Fibroblast of villous mesenchyme (primary cell): ENCODE results near the gene FOXL2. TPM values are rescaled to one million over a fixed set of nuclear protein-coding genes. Genes with fewer than 3 reads are reported as not detected.
"Not testable (repeated sequence)": the region's sequence is repeated elsewhere in the genome, so short reads cannot be mapped to it uniquely, and the experiment has no call there.

Experiments used
- DNase-seq: peaks from one replicate; pipeline ENCODE4 v3.0.0-alpha.2; 2010; ENCODE audit warnings: low read depth
- H3K4me3 ChIP-seq: 2 replicates; pipeline ENCODE4 v1.5.1; 2011; ENCODE audit warnings: low read depth, mild to moderate bottlenecking, low read length
- total RNA-seq: library from RNA; depleted of rRNA; stranded (reverse); fragments of >200 nt; gene quantifications from 2 replicates; pipeline ENCODE4 v1.2.3, GENCODE V29; 2012
- TF ChIP-seq, protein P1 (sequence below): IDR thresholded peaks from 2 replicates; pipeline ENCODE4 v1.5.1; 2012; ENCODE audit warnings: low read depth, mild to moderate bottlenecking, low read length; ENCODE audit not compliant: insufficient read depth

The FOXL2 gene
- total RNA-seq, 1 donor: 49.7 TPM

DNA sequence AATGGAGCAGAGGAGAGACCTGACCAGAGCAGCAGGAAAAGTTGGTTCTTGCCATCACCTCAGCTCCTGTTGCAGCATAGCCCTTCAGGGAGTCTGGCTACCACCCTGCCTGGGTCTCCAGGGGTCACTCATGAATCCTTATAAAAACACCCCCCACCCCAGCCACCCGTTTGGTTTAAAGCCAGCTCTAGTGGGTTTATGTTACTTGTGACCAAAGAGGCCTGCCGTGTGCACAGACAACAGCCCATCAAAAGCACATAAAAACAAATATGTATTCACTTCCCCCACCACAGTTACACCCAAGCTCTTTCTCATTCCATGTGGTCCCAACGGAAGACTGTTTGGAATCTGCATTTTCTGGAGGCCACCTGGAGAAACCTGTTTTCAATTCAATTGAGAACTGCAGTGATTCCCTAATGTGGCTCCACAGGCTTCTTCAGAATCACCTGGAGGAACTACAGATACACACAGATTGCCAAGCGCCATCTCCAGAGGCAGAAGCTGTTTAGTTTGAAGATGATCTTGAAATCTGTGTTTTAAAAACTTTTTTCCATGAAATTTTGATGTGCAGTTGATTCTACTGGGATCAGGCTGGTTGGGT lies 13.8 kb downstream of the FOXL2 start:
- no peak for DNase-seq
- no peak overlapping the region for H3K4me3 ChIP-seq
- TF ChIP-seq, protein P1, sequence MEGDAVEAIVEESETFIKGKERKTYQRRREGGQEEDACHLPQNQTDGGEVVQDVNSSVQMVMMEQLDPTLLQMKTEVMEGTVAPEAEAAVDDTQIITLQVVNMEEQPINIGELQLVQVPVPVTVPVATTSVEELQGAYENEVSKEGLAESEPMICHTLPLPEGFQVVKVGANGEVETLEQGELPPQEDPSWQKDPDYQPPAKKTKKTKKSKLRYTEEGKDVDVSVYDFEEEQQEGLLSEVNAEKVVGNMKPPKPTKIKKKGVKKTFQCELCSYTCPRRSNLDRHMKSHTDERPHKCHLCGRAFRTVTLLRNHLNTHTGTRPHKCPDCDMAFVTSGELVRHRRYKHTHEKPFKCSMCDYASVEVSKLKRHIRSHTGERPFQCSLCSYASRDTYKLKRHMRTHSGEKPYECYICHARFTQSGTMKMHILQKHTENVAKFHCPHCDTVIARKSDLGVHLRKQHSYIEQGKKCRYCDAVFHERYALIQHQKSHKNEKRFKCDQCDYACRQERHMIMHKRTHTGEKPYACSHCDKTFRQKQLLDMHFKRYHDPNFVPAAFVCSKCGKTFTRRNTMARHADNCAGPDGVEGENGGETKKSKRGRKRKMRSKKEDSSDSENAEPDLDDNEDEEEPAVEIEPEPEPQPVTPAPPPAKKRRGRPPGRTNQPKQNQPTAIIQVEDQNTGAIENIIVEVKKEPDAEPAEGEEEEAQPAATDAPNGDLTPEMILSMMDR: no peak

DNA sequence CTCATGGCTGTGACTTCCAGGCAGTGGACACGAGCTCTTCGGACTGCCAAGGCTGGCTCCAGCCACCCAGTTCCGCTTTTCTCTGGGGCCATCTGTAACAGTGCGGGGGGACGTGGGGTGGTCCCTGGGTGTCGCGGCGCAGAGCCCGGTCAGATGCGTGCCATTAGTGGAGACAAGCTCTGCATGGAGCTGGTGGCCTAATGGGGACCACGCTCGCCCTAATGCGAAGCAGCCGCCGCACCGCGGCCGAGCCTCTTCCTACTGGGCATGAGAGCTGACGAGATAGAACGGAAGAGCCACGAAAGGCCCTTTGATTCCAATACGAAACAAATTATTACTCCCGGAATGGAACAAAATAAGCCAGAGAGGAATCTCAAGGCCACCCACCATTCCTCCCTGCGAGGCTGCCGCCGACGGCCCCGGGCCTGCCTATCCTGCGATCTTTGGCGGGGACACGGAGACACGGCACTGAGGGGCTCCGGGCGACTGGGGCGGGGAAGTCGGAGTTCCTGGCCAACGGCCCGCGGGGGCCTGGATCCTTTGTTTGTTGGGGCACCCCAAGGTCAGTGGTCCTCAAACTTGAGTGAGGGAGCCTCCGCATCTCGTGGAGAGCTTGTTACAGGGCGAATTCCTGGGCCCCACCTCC lies 18.1 kb downstream of the FOXL2 start:
- H3K4me3 ChIP-seq: no peak overlapping the region
- TF ChIP-seq, protein P1: no peak
- DNase-seq: no peak

DNA sequence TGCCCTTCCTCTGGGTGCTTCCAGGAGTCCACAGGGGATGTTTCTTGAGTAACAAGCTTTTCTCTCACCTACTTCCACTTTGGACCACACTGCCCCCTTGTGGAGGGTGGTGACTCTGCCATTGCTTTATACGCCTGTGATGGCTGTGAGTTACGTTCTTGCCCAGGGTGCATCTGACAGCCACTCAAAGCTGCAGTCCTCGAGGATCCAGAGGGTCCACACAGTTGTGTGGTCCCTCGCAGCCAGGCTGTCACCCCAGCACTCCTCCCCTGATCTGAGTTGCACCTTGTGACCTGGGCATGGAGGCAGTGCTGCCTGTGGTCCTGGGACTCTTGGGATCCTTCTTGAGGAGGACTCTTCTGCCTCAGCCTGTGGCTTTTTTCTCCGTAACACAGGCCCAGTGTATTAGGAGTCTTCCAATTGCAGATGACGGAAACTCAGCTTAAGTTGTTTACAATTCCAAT lies 23.4 kb downstream of the FOXL2 start:
- no peak overlapping the region for H3K4me3 ChIP-seq
- DNase-seq: peak; percentile 84
- TF ChIP-seq, protein P1: peak; percentile 95

DNA sequence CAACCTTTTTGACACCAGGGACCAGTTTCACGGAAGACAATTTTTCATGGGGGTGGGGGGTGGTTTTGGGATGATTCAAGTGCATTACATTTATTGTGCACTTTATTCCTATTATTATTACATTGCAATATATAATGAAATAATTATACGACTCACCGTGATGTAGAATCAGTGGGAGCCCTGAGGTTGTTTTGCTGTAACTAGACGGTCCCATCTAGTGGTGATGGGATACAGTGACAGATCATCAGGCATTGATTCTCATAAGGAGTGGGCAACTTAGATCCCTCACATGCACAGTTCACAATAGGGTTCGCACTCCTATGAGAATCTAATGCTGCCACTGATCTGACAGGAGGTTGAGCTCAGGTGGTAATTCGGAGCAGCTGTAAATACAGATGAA lies 24.5 kb downstream of the FOXL2 start:
- DNase-seq, H3K4me3 ChIP-seq: not testable (repeated sequence)

DNA sequence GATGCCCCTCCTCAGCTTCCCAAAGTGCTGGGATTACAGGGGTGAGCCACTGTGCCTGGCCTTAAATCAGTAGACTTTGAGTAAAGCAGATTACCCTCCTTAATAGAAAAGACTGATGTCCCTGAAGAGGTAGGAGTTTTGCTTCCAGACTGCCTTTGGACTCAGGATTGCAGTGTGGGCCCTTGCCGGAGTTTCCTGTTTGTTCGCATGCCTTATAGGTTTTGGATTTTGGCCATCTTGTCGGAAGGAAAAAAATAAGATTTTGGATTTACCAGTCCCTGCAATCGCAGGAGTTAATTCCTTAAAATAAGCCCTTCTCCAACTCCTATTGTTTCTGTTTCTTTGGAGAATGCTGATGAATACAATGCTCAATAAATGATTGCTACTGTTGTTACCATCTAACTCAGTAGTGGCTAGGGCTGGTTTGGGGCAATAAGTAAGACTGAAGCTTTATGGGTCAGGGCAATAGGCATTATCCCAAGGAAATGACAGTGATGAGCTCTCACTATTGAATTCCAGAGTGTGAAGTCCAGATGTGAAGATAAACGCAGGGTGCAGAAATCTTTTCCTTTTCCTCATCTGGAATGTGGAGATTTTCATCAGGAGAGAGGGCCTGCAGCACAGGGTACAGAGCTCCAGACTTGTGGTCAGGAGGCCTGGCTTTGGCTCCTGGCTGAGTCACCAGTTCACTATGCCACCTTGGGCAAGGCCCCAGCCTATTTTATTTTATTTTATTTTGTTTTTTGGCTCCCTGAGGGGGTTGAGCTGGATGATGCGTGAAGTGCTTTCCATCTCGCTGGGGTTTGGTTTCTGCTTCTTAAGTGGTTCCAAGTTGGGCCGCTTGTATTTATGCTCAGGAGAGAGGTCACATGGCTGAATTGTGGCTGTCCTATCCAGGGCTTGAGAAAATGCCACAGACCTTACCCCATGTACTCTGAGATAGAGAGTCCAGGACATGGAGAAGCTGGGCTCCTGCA lies 25.3 kb downstream of the FOXL2 start:
- peak; percentile 81 for DNase-seq
- H3K4me3 ChIP-seq: no peak overlapping the region
- TF ChIP-seq, protein P1: no peak

DNA sequence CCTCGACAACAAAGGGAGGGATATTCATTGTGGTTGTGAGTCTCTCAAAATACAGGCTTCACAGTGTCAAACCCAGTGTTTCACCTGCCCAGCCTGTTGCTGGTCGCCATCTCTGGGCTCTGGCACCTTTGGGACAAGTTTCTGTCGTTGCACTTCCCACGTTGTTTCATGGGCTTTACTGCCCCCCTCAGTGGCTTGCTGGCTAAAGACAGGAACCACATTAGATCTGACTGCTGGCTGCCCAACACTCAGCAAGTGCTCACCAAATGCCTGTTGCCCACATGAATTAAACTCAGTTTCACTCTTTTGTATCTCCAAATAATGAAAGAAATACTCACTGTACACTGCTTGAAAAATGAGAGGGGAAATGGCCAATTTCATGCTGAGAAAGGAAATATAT lies 27.6 kb downstream of the FOXL2 start:
- TF ChIP-seq, protein P1: no peak
- no peak overlapping the region for H3K4me3 ChIP-seq

DNA sequence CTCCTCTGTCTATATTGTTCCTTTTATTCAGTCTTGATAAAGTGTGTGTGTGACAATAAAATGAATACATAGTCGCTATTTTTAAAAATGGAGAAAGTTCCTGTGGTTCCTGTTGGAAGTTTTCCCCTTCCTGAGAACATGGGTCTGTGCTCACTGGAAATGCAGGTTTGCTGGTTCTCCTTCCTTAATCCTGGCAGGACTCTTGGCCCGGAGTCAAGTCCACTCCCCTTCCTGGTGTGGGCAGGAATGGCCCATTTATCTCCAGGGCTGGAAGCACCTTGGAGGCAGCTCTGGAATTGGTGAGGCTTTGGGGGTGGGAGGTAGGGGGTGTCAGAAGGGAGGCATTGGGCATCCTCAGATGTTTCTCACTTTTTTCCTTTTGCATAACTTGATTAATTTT lies 30.1 kb downstream of the FOXL2 start:
- DNase-seq: no peak
- TF ChIP-seq, protein P1: no peak
- H3K4me3 ChIP-seq: no peak overlapping the region

More for the DNA sequence above, 27.6 kb downstream of the FOXL2 start:
- no peak for DNase-seq
